ENCODE data around the gene AGGF1. TPM values are rescaled to one million over a fixed set of nuclear protein-coding genes. Genes with fewer than 3 reads are reported as not detected.
"Not testable (repeated sequence)": the region's sequence is repeated elsewhere in the genome, so short reads cannot be mapped to it uniquely, and the experiment has no call there.

The AGGF1 gene, protein sequence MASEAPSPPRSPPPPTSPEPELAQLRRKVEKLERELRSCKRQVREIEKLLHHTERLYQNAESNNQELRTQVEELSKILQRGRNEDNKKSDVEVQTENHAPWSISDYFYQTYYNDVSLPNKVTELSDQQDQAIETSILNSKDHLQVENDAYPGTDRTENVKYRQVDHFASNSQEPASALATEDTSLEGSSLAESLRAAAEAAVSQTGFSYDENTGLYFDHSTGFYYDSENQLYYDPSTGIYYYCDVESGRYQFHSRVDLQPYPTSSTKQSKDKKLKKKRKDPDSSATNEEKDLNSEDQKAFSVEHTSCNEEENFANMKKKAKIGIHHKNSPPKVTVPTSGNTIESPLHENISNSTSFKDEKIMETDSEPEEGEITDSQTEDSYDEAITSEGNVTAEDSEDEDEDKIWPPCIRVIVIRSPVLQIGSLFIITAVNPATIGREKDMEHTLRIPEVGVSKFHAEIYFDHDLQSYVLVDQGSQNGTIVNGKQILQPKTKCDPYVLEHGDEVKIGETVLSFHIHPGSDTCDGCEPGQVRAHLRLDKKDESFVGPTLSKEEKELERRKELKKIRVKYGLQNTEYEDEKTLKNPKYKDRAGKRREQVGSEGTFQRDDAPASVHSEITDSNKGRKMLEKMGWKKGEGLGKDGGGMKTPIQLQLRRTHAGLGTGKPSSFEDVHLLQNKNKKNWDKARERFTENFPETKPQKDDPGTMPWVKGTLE
- total RNA-seq = 11.4 TPM

DNA sequence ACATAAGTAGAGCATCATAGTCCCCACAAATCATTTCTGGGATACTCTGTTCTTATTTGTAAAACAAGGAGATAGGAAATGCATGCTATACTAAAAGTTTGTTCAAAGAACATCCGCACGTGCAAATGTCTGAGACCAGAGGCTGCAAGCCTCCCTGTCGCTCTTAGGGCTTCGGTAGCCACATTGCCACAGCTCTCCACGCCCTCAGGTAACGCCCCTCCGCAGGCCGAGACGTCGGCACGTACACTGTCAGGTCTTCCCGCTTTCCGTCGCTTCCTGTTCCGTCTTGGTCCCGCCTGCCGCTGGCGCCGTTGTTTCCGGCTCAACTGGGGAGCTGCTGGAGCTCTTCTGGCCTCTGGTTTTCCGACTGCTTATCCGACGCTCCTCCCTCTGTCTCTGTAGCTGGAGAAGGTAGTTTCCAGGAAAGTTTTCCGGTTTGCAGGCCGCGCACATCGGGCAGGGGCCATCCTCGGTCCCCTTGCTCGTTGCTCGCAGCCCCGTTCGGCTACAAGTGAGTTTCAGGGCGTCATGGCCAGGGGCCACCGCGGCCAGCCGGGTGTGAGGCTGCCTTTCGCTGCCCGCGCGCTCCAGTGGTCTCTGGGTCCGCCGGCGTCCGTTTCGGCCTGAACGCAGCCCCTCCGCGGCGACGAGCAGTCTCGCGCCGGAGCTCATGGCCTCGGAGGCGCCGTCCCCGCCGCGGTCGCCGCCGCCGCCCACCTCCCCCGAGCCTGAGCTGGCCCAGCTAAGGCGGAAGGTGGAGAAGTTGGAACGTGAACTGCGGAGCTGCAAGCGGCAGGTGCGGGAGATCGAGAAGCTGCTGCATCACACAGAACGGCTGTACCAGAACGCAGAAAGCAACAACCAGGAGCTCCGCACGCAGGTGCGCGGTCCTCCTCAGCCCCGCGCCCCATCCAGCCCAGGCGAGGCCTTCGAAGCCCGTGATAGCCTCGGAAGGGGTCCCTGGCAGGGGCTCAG lies at the start of gene AGGF1:
TSS of gene AGGF1 (plus strand) at position 308 of the 975 bp plus-strand sequence. CDS start at position 671, 363 bp downstream.
- peak; percentile 99 for ATAC-seq

DNA sequence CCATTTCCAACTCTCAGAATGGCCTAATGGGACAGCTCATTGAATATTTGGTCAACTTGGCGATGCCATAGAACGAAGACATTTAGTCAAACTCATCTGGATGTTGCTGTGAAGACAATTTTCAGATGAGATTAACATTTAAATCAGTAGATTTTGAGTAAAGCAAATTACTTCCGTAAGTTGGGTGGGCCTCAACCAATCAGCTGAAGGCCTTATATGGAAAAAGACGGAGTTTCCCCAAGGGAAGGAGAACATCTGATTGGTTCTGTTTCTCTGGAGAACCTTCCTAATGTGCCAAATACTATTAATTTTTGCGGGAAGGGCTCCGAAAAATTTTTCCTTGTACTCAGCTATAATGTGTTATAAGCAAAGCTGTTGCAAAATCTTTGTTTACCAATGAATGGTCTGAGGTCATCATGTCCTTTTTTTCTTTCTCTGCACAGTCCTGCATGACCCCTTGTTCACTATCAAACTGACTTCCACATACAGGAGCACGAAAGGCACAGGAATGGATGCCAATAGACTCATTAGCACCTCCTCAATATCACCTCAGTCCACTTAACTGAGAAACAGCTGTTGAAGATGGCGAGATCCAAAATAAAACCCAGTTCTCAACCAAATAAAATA lies 49.6 kb upstream of the AGGF1 start:
- no peak for ATAC-seq

DNA sequence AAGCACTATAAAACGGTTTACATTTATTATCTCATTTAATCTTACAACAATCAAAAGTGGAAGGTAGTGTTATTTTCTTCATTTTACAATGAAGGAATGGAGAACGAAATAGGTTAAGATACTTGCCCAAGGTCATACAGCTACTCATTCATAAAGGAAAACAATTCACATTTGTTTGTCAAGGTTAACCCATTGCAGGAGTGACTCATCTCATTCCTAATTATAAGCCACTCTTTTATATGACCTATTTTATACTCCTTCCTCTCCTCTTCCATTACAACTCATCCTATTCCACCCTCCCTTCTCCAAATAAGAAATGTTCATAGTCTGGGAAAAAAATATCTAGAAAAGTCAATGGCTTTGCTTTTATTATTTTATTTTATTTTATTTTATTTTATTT lies 47.8 kb upstream of the AGGF1 start:
- no peak for ATAC-seq

DNA sequence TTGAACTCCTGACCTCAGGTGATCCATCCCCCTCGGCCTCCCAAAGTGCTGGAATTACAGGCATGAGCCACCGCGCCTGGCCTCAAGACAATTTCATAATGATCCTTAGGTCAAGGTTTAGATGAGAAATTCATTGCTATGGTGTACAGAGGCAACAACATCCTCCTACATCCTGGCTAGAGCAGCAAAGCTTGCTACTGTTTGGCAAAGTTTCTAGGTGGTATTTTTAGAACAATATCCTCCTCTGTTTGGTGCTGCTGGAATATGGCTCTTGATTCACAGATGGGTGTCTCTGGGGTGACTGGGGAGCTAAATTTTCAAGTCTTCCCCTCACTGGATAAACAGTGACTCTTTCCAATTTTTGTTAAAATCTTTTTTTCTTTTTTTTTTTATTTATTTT lies 46.7 kb upstream of the AGGF1 start:
- ATAC-seq = no peak

DNA sequence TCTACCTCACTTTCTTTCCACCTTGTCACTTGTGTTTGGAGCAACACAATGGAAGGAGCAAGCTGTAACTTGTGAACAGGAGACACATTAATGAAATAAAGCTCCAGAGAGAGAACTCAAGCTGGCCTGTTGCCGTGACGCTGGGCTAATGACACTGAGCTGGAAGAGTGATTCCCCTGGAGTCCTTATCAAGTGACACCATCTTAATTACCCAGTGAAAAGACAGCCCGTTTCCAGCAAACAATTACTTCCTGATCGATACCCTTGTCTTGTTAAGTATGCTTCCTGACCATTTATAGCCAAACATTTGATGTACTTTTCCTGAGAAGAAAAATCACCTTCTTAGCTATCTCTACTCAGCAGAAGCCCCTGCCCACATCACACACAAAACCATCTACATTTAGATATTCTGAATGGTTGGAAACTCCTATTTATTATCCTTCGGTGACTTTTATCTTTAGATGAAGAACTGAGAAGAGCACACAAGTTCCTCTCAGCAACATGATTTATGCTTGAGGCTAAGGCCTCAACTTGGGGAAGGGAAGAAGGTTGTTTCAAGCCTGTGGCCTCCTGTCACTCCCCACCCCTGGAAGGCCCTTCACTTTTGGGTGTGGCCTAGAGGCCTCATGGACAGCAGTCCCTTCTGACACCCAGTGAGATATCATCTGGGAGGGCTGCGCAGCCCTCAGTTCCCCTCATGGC lies 43.2 kb upstream of the AGGF1 start:
- ATAC-seq = no peak

DNA sequence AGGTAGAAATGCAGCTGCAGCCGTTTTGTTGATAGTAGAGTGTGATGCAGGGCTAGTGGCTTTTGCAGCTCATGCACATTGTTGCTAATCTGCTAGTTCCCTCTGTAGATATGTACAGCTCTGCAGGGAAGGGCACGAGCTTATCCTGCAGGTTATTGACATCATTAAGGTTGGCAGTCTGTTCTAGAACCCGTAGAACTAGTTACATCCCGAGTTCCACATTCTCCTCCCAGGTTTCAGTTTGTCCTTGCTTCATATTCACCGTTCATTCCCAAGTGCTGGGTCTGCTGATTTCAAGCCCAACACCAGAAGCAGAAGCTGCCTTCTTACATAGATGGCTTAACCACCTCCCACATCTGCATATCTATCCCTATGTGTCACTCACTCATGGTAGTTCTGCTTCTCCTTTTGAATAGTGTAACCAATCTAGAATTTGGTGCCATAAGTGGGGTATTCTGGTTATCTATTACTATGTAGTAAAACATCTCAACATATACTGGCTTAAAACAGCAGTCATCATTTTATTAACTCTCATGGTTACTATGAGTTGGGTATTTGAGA lies 39.2 kb upstream of the AGGF1 start:
- no peak for ATAC-seq

DNA sequence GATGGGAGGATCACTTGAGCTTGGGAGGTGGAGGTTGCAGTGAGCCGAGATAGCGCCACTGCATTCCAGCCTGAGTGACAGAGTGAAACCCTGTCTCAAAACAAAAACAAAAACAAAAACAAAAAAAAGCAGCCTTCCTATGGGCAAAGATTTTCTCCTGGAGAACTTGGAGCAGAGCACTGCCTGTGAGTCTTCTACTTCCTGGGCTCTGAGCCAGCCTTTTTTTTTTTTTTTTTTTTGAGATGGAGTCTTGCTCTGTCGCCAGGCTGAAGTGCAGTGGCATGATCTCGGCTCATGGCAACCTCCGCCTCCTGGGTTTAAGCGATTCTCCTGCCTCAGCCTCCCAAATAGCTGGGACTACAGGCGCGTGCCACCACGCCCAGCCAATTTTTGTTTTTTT lies 36.8 kb upstream of the AGGF1 start:
- not testable (repeated sequence) for ATAC-seq

DNA sequence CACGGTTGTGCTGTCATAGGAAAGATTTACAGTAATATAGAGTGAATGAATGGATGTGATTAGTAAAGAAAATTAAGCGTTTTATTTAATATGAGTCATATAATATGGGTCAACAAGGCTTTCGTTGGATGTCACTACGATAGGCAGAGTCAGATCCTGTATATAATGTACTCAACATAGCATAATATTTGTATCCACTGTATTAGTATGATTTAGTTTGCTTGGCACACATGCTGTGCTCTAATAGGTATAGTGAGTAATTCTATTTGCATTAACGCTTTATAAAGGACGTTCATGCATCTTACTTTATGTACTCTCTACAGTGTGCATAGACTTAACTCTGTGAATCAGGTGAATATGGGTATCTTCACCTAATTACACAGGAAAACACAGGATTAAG lies 35.9 kb upstream of the AGGF1 start:
- no peak for ATAC-seq

DNA sequence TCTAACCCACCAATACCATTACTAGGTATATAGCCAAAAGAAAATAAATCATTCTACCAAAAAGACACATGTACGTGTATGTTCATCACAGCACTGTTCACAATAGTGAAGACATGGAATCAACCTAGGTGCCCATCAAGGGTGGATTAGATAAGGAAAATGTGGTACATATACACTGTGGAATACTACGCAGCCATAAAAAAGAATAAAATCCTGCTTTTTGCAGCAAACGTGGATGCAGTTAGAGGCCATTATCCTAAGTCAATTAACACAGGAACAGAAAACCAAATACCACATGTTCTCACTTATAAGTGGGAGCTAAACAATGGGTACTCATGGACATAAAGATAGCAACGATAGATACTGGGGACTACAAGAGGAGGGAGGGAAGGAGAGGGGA lies 32.0 kb upstream of the AGGF1 start:
- ATAC-seq = not testable (repeated sequence)

DNA sequence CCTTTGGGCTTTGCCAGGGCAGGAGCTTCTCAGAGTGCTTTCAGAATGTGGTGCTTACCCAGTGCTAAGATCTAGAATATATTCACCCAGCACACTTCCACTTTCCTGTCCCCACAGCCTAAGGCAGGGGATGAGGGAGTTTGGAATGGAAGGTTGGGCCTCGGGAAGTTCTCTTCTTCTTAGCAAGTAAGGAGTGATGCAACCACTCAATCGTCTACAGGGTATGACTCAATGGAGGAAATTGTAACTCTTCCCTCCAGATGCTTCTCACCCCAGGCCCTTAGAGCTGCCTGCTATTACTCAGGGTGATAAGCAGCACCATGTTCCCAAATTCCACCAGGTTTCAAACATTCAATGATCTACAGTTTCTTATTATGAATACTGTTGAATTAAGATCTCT lies 30.8 kb upstream of the AGGF1 start:
- peak; percentile 48 for ATAC-seq

DNA sequence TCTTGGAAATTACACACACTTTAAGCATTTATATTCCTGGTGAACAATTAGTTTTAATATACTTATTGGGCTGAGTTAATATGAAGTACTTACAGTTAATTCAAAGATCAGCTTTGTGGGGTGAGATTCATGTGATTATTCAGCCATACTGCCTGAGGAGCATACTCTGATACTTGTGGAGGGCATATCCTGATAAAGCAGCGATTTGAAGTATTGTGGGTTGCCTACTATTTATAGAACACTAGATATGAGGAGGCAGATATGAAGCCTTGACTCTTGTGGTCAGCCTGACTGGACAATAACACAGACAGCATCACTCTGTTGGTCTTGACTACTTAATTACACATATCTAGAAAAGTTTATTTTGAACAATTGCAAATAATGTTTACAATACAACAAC lies 27.0 kb upstream of the AGGF1 start:
- no peak for ATAC-seq

DNA sequence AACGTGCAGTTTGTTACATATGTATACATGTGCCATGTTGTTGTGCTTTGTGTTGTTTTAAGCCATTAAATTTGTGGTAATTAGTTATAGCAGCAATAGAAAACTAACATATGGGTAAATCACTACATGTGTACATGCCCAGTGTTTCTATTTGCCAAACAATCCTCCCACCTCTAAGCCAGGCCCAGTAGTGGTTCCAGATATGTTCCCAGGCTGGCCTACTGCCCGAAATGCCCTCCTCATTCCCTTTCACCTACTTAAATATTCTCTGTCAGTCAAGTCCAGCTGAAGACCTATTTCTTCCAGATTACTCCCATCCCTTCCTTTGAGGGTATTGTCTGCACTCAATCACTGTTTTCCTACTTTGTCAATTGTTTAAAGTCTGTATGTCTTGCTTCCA lies 24.1 kb upstream of the AGGF1 start:
- no peak for ATAC-seq

DNA sequence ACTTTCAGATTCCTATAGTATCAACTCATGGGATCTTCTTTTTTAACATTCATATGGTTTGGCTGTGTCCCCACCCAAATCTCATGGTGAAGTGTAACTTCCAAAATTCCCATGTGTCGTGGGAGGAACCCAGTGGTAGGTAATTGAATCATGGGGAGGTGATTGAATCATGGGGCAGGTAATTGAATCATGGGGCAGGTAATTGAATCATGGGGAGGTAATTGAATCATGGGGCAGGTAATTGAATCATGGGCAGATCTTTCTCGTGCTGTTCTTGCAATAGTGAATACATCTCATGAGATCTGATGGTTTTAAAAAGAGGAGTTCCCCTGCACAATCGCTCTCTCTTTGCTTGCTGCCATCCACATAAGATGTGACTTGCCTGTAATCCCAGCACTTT lies 21.8 kb upstream of the AGGF1 start:
- ATAC-seq = no peak

DNA sequence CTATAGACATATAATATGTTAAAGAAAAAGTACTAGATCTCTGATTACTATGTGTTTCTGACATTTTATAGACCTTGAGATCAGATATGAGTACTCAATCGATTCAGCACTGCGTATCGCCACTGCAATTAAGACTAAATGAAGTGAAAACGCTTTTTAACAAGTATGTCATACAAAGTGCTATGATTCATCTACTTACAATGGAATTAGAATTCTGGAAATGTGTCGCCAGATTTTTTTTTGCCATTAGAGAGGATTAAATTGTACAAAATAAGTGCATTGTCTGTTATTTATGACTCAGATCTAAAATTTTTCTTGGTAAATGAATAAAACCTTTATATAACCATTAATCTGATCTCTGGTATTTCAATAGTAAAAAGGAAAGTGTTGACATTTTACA lies 20.0 kb upstream of the AGGF1 start:
- ATAC-seq = no peak

DNA sequence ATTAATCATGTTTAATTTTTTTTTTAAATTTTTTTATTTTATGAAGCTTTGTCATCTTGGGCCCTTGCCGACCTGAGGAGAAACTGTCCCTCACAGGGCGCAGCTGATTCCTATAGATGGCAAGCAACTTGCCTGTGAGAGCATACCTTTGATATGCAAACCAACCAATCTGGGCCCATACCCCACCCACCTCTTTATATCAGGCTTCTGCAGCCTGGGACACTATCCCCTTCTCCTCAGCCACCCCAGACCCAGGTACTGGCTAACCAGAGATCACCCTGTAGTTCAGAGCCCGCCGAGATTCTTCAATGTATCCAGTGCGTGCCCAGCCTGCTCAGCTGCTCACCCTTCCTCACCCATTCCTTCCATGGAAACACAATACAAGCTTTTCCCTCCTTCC lies 18.7 kb upstream of the AGGF1 start:
- no peak for ATAC-seq

DNA sequence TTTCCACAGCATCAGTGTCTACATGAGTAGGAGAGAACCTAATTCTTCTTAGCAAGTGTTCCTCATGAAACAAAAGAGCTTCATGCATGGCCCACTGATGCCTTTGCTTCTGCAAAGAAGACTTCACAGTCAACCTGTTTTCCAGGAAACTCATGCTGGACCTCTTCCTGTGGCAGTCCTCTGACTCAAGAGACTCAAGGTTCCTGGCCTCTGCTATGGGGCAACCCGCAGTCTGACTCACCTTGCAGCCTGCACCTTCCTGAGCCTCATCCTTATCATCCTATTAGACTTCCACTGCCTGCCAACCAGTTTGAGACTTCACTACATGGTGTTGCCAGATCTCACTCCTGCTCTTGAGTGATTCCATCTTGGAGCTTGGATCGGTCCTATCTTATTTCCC lies 17.6 kb upstream of the AGGF1 start:
- peak; percentile 83 for ATAC-seq

DNA sequence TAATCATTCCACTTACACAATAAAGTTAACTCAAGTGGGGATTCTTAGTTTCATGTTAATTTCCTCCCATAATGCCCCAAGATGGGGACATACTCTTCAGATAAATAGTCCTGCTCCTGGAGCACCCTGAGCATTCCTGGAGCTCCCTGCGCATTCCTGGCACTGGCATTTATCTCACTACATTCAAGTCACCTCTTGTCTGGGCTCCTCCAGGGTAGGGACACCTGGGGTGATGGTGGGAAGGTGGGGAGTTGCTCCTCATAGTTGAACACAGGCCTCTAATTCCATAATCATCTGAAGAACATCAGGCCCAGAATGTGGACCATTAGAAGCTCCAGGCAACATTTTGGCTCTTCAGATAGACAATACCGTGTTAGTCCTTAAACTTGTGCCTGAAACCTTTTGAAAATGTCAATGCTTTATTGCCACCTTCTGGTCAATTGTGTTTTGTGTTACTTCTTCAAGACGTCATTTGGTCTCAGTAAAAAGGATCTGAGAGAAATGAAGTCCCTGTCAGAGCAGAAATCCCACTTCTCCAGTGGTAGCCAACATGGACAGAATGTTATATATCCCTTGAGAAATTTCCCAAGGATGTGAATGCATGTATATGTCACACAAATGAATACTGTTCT lies 14.2 kb upstream of the AGGF1 start:
- no peak for ATAC-seq

DNA sequence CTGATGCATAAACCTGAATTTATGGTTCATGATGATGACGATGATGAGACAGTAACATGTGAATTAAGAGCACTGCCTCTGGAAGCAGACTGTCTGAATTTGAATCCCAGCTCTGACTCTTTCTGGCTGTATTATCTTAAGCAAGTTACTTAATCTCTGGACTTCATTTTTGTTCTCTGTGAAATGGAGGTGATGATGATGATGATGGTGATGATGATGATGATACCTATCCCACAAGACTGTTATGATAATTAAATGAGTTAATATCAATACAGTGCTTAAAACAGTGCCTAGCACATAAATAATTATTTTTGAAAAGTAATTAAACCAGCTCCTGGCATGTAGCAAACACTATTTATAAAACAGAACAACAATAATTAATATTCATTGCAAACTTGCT lies 13.2 kb upstream of the AGGF1 start:
- ATAC-seq = no peak

DNA sequence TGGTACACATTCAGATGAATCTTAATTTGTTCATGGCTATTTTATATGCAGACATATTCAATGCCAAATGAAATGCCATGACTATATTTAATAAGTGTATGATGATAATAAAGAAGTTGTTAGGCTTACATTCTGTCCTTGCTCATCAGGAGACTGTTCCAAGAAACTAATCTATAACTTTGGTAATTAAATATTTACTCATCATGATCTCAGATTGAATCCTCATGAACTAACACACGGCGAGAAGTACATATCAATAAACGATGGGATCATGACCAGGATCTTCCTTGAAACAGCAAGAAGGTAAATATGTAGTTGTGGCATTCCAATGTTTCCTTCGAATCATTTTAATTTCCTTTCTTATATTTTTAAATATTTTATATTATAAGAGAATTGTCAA lies 12.5 kb upstream of the AGGF1 start:
- no peak for ATAC-seq

DNA sequence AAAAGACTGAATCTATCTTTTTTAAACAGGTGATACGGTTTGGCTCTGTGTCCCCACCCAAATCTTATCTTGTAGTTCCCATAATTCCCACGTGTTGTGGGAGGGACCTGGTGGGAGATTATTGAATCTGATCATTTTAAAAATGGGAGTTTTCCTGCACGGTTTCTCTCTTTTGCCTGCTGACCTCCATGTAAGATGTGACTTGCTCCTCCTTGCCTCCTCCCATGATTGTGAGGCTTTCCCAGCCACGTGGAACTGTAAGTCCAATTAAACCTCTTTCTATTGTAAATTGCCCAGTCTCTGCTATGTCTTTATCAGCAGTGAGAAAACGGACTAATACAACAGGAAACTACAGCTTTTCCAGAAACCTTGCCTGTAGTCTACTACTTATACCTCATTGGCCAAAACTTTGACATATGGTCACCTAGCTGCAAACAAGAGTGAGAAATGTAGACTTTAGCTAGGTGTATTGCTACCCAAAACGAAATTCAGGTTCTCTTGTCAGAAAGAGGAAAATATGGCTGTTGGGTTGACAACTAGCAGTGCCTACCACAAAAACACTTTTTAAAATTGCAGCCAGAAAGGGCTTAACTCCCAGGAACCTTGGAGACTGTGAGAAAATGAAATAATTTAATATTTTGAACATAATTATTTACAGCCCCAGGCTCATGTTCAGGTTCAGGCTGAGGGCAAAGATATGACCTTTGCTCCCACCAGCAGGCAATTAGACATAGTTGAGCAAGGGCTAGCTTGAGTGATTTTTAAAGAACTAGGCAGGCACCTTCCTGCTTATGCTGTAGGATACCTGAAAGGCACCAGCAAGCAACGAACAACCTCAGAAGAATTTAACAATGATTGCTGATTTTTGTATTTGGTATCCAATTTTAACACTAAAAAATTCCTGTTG lies 7.4 kb upstream of the AGGF1 start:
- no peak for ATAC-seq
